Stimulated activated CD4-positive, alpha-beta T cell treated with anti-CD3 and anti-CD28 coated beads, Interleukin-15, amount 100 ng/mL, for 24 hours (primary cell): ENCODE results near the gene JAM3.

ENCODE experiments used
- DNase-seq: peaks from one replicate; pipeline ENCODE4 v3.0.0-alpha.2; 2020

Gene JAM3

GRCh38 chr11:134068829-134069425, at the start of gene JAM3:
TSS of gene JAM3 (plus strand) at chr11:134069072. CDS start at chr11:134069084, 12 bp downstream.
- DNase-seq: peak; percentile 98

DNA sequence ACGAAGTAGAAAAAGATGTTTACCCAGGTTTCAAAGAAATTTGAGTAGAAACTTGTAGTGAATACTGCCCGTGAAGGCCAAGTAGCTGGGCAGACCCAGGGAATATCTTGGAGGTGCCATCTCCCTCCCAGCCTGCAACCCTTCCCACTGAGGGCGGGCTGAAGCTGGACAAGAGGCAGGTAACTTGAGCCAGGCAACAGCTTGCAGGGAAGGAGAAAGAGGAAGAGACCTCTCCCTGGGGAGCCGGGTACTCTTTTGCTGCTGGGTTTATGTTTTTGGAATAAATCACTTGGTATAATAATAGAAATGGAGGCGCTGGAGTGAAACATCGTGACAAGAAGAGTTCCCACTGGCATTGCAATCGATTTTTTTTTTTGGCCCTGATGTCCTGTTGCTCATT, 49.4 kb upstream of the JAM3 start:
- DNase-seq: no peak

GRCh38 chr11:134020598-134020997, 48.3 kb upstream of the JAM3 start:
- DNase-seq: no peak

- DNase-seq: no peak
Measured at GRCh38 chr11:134021326-134021725, 47.5 kb upstream of the JAM3 start.

DNA sequence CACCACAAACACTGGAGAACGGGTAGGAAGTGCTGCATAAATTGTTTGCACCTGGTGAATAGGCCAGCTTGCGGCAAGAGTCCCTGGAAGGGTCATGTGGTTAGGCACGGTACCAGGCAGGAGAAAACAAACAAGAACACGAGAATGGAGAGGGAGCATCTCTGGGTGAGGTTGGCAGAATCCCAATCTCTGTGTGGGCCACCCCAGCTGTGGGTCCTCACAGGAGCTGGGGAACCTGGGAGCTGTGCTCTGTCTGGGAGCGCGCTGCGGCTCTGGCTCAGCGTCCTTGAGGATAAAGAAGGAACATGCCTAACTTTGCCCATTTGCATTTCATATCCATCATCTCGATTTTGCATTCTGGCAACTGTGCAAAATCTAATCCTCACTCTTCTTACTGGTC, 46.1 kb upstream of the JAM3 start:
- no peak for DNase-seq

GRCh38 chr11:134024420-134025081, 44.3 kb upstream of the JAM3 start:
- DNase-seq: peak; percentile 58

DNA sequence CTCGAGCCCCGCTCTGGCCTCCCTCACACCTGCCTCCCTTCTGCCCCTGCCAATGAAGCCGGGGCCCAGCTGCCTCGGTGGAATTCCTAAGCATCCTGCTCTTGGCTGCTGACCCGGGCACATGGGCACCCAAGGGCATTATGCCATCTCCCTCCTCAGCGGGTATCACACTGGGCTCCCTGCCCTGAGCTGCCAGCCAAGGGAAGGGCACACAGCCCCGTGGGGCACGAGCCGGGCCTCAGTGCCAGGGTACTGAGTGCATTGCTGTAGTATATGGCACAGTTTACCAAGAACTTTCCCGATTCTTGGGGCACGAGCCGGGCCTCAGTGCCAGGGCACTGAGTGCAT, 43.8 kb upstream of the JAM3 start:
- DNase-seq: no peak

- no peak for DNase-seq
Measured at GRCh38 chr11:134026655-134027343, 42.1 kb upstream of the JAM3 start.

GRCh38 chr11:134027671-134028070, 41.2 kb upstream of the JAM3 start:
- no peak for DNase-seq

DNA sequence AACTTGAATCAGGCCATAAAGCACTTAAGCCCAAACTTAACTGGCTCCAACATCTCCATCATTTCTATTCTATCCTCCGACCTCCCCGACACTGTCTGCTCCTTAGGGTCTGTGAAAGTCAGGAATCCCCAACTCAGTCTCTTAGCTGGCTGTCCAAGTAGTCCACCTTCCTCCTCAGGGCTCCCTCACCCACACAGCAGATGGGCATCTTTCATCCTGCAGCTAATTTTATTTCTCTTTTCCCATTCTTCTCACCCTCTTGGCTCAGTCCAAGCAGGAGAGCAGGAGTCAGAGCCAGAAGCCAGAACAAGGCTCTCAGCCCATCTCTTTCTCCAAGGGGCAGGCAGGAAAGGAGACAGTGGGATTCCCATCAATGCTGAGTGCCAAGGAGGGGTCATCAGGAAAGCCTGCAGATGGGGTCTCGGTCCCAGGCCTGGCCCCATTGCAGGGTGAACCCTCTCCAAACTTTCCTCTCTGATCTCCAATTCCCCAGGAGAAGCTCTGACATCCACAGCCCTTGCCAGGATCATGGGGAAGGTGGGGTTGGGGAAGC, 40.4 kb upstream of the JAM3 start:
- DNase-seq: no peak

- DNase-seq: no peak
Measured at GRCh38 chr11:134030853-134031252, 38.0 kb upstream of the JAM3 start.

DNA sequence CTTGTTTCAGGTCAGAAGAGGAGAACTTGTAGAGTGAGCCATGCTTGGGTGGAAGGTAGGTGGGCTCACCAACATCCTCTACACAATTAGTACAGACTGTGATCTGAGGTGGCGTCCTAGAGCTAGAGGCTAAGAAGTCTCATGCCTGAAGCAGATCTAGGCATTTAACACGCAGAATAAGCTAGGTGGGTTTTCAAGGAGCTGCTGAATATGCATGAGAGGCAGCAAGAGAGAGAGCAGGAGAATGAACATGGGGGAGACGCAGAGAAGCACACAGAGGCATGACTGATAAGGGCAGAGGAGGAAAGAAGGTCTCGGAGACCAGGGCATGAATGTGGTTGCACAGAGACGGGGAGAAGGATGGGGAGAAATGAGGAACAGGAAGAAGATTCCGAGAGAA, 36.8 kb upstream of the JAM3 start:
- no peak for DNase-seq

- peak; percentile 25 for DNase-seq
Measured at GRCh38 chr11:134032501-134033091, 36.3 kb upstream of the JAM3 start.

- no peak for DNase-seq
Measured at GRCh38 chr11:134033276-134033675, 35.6 kb upstream of the JAM3 start.

DNA sequence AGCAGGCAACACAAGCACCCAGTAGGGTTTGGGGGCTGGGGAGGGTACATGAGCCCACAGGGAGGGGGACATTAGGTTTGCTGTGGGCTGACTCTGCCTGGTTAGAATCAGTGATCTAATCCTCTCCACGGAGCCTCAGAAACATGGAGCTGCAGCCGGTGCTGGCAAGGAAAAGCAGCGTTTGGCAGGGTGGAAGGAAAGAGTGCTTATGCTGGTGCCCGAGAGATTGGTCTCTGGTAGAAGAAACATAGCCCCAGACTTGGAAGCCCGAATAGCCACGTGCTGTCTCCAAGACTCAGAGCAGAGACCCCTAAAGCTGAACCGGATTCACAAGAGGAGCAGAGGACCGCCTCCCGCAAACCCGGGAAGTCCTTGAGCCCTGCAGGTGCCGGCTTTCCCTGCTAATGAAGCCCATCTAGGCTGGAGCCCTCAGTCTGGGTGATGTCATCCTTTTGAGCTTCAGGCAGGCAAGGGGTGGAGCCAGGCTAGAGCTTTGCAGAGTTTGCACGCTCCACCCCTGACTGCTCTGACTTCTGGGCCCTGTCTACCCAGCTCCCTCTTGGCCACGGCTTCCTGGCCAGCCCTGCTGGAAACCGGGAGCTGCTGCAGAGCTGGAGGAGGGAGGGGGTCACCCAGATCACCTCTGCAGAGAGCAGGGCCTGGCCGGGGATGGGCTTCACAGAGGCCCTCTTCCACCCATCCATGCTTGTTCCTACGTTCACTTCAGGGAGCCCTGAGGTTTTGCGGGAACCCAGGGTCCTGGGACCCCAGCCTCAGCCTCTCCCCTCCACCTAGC, 35.0 kb upstream of the JAM3 start:
- DNase-seq: peak; percentile 80

GRCh38 chr11:134034496-134035381, 34.1 kb upstream of the JAM3 start:
- DNase-seq: no peak

- peak; percentile 34 for DNase-seq
Measured at GRCh38 chr11:134036492-134037045, 32.3 kb upstream of the JAM3 start.

GRCh38 chr11:134037046-134037908, 31.6 kb upstream of the JAM3 start:
- DNase-seq: peak; percentile 71

DNA sequence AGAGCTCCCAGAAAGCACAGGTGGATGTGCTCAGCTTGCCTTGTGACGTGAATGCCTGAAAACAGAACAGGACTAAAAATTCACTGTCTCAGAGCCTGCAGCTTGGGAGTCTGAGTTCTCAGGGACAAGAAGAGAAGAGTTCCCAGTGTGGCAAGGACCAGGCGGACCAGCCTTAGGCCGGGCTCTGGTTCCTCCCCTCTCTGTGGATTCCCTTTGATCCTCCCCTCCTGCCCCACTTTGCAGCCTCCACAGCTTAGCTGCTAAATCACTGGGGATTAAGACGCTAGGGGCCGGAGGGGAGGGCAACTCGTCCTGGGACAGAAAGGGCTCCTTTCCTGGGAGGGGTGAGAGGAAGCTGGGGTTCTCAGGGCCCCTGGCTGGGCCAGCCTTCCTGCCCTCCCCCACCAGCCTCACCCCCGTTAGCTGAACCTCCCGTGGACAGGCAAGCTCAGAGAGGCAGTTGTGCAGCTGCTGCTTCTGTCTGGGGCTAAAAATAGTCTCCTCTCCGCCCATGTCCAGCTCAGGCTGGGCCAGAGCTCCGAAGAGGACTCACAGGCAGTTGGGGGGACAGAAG, 29.9 kb upstream of the JAM3 start:
- no peak for DNase-seq
